WTC11 (cell line): Measurements from ENCODE around the gene GNAZ. TPM values are rescaled to one million over a fixed set of nuclear protein-coding genes. Genes with fewer than 3 reads are reported as not detected.
A peak's percentile ranks its signal among the peaks of the same experiment; 100 is the strongest.

Experiments used
- ATAC-seq: fragments of 200-7000 bp; cut with Tn5 transposase; 2 replicates; pipeline ENCODE4 v1.10.0; 2021; ENCODE audit warnings: mild to moderate bottlenecking, moderate library complexity
- CTCF ChIA-PET: fragments of 300-600 bp; sonication (Branson Sonifier 250); formaldehyde crosslinking; loops from one replicate; lab custom pipeline; 2021; ENCODE audit warnings: antibody characterized with exemption; lab: Charles Lee
- POLR2A ChIA-PET: fragments of 350-600 bp; sonication (Branson Sonifier 250); formaldehyde crosslinking; loops from one replicate; lab custom pipeline; 2021; ENCODE audit warnings: antibody characterized with exemption; lab: Charles Lee
- DNase-seq: peaks from one replicate; pipeline ENCODE4 v3.0.0; 2021; ENCODE audit warnings: low spot score
- H3K27ac Mint-ChIP-seq: 2 replicates; pipeline ENCODE4 v1.8.0; 2021; ENCODE audit warnings: mixed read lengths
- H3K27me3 Mint-ChIP-seq: 2 replicates; pipeline ENCODE4 v1.8.0; 2021; ENCODE audit warnings: low read depth, mild to moderate bottlenecking, moderate library complexity, mixed read lengths
- H3K36me3 Mint-ChIP-seq: 2 replicates; pipeline ENCODE4 v1.8.0; 2021; ENCODE audit warnings: mixed read lengths
- H3K4me1 Mint-ChIP-seq: 2 replicates; pipeline ENCODE4 v1.8.0; 2022; ENCODE audit warnings: mixed read lengths
- H3K4me3 Mint-ChIP-seq: 2 replicates; pipeline ENCODE4 v1.8.0; 2021; ENCODE audit warnings: mild to moderate bottlenecking, moderate library complexity, mixed read lengths
- H3K9me3 Mint-ChIP-seq: 2 replicates; pipeline ENCODE4 v1.8.0; 2021; ENCODE audit warnings: mixed read lengths
- AR ChIP-seq: fragments of 250-450 bp; sonication (Bioruptor Pico); IDR thresholded peaks from 2 replicates; pipeline ENCODE4 v1.9.0; 2021; ENCODE audit warnings: mild to moderate bottlenecking
- EMX1 ChIP-seq: fragments of 250-450 bp; sonication (Bioruptor Pico); IDR thresholded peaks from 2 replicates; pipeline ENCODE4 v1.8.0; 2021; ENCODE audit warnings: mild to moderate bottlenecking
- ERG ChIP-seq: fragments of 250-450 bp; sonication (Bioruptor Pico); IDR thresholded peaks from 2 replicates; pipeline ENCODE4 v1.8.0; 2021; ENCODE audit warnings: mild to moderate bottlenecking
- FOXJ3 ChIP-seq: sonication (generic); formaldehyde crosslinking; IDR thresholded peaks from 2 replicates; pipeline ENCODE4 v1.9.0; 2021; ENCODE audit warnings: missing genetic modification reagents, mild to moderate bottlenecking, borderline replicate concordance
- GABPB1 ChIP-seq: sonication (generic); formaldehyde crosslinking; IDR thresholded peaks from 2 replicates; pipeline ENCODE4 v1.8.1; 2023; ENCODE audit warnings: mild to moderate bottlenecking, missing genetic modification reagents
- IRF2 ChIP-seq: sonication (generic); formaldehyde crosslinking; IDR thresholded peaks from 2 replicates; pipeline ENCODE4 v1.8.0; 2022; ENCODE audit warnings: low read depth, missing genetic modification reagents, borderline replicate concordance
- NFATC4 ChIP-seq: fragments of 250-450 bp; sonication (Bioruptor Pico); IDR thresholded peaks from 2 replicates; pipeline ENCODE4 v1.9.0; 2021; ENCODE audit warnings: mild to moderate bottlenecking
- NR1H2 ChIP-seq: sonication (generic); formaldehyde crosslinking; IDR thresholded peaks from 2 replicates; pipeline ENCODE4 v1.9.0; 2021; ENCODE audit warnings: mild to moderate bottlenecking, moderate library complexity, missing genetic modification reagents
- OVOL2 ChIP-seq: fragments of 250-450 bp; sonication (Bioruptor Pico); IDR thresholded peaks from 2 replicates; pipeline ENCODE4 v1.9.0; 2021; ENCODE audit warnings: mild to moderate bottlenecking, borderline replicate concordance
- PRRX2 ChIP-seq: fragments of 250-450 bp; sonication (Bioruptor Pico); IDR thresholded peaks from 2 replicates; pipeline ENCODE4 v1.8.0; 2021; ENCODE audit warnings: mild to moderate bottlenecking
- SMAD3 ChIP-seq: sonication (generic); formaldehyde crosslinking; IDR thresholded peaks from 2 replicates; pipeline ENCODE4 v1.8.0; 2022; ENCODE audit warnings: missing genetic modification reagents, mild to moderate bottlenecking, borderline replicate concordance
- SOX15 ChIP-seq: fragments of 250-450 bp; sonication (Bioruptor Pico); IDR thresholded peaks from 2 replicates; pipeline ENCODE4 v1.9.0; 2021; ENCODE audit warnings: mild to moderate bottlenecking
- SP1 ChIP-seq: sonication (generic); formaldehyde crosslinking; conservative IDR thresholded peaks from 2 replicates; pipeline ENCODE4 v1.8.1; 2022; ENCODE audit warnings: missing genetic modification reagents
- TEAD4 ChIP-seq: sonication (generic); formaldehyde crosslinking; IDR thresholded peaks from 2 replicates; pipeline ENCODE4 v1.8.0; 2022; ENCODE audit warnings: mild to moderate bottlenecking, missing genetic modification reagents
- USF2 ChIP-seq: sonication (generic); formaldehyde crosslinking; IDR thresholded peaks from 2 replicates; pipeline ENCODE4 v1.8.1; 2023; ENCODE audit warnings: mild to moderate bottlenecking, missing genetic modification reagents, moderate library complexity
- ZNF219 ChIP-seq: sonication (generic); formaldehyde crosslinking; IDR thresholded peaks from 2 replicates; pipeline ENCODE4 v1.8.0; 2023; ENCODE audit warnings: missing genetic modification reagents, mild to moderate bottlenecking, borderline replicate concordance
- ZNF396 ChIP-seq: fragments of 250-450 bp; sonication (Bioruptor Pico); IDR thresholded peaks from 2 replicates; pipeline ENCODE4 v1.8.0; 2021; ENCODE audit warnings: mild to moderate bottlenecking, moderate library complexity, borderline replicate concordance
- ZNF416 ChIP-seq: fragments of 250-450 bp; sonication (Bioruptor Pico); IDR thresholded peaks from 2 replicates; pipeline ENCODE4 v1.9.0; 2021; ENCODE audit warnings: mild to moderate bottlenecking, inconsistent platforms
- ZSCAN18 ChIP-seq: fragments of 250-450 bp; sonication (Bioruptor Pico); IDR thresholded peaks from 2 replicates; pipeline ENCODE4 v2.1.2; 2022; ENCODE audit warnings: mild to moderate bottlenecking, moderate library complexity
- total RNA-seq: library from RNA; stranded (reverse); gene quantifications from 3 replicates; pipeline ENCODE4 v1.2.3, GENCODE V29; 2021
- TF ChIP-seq, protein P1 (sequence below): sonication (generic); formaldehyde crosslinking; IDR thresholded peaks from 2 replicates; pipeline ENCODE4 v1.8.1; 2022; ENCODE audit warnings: mild to moderate bottlenecking, missing genetic modification reagents, moderate library complexity, borderline replicate concordance
- TF ChIP-seq, protein P2 (sequence below): sonication (generic); formaldehyde crosslinking; IDR thresholded peaks from 2 replicates; pipeline ENCODE4 v1.8.0; 2023; ENCODE audit warnings: missing genetic modification reagents
- TF ChIP-seq, protein P3 (sequence below): fragments of 250-450 bp; sonication (Bioruptor Pico); conservative IDR thresholded peaks from 2 replicates; pipeline ENCODE4 v1.9.0; 2021; ENCODE audit warnings: mild to moderate bottlenecking
- TF ChIP-seq, protein P4 (sequence below): sonication (generic); formaldehyde crosslinking; IDR thresholded peaks from 2 replicates; pipeline ENCODE4 v1.8.0; 2022; ENCODE audit warnings: mild to moderate bottlenecking, missing genetic modification reagents

The GNAZ gene
- total RNA-seq, 1 experiment from 2014 or later: 9.9 TPM

GRCh38 chr22:23058481-23059283, 11.6 kb upstream of the GNAZ start:
- no peak for ATAC-seq
- CTCF ChIA-PET: interaction anchor here (1.1 to 1.5 kb wide), 3 partner anchors 11 to 203 kb away, joined by 4 to 10 read pairs (median 5); partner anchors contain the start of gene GNAZ
- no peaks in the 10 kb centered on the region for H3K4me1 Mint-ChIP-seq
- TF ChIP-seq SP1 (CRISPR knock-in tag) (no peak), FOXJ3 (no peak), ZNF396 (no peak), ERG (CRISPR knock-in tag) (no peak), PRRX2 (no peak), TEAD4 (no peak), OVOL2 (no peak), USF2 (CRISPR knock-in tag) (no peak), SMAD3 (CRISPR knock-in tag) (no peak), NR1H2 (CRISPR knock-in tag) (no peak), SOX15 (no peak)
- TF ChIP-seq, protein P1, sequence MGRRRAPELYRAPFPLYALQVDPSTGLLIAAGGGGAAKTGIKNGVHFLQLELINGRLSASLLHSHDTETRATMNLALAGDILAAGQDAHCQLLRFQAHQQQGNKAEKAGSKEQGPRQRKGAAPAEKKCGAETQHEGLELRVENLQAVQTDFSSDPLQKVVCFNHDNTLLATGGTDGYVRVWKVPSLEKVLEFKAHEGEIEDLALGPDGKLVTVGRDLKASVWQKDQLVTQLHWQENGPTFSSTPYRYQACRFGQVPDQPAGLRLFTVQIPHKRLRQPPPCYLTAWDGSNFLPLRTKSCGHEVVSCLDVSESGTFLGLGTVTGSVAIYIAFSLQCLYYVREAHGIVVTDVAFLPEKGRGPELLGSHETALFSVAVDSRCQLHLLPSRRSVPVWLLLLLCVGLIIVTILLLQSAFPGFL (CRISPR knock-in tag): no peak
- TF ChIP-seq, protein P2, sequence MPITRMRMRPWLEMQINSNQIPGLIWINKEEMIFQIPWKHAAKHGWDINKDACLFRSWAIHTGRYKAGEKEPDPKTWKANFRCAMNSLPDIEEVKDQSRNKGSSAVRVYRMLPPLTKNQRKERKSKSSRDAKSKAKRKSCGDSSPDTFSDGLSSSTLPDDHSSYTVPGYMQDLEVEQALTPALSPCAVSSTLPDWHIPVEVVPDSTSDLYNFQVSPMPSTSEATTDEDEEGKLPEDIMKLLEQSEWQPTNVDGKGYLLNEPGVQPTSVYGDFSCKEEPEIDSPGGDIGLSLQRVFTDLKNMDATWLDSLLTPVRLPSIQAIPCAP (CRISPR knock-in tag): no peak
- TF ChIP-seq, protein P3, sequence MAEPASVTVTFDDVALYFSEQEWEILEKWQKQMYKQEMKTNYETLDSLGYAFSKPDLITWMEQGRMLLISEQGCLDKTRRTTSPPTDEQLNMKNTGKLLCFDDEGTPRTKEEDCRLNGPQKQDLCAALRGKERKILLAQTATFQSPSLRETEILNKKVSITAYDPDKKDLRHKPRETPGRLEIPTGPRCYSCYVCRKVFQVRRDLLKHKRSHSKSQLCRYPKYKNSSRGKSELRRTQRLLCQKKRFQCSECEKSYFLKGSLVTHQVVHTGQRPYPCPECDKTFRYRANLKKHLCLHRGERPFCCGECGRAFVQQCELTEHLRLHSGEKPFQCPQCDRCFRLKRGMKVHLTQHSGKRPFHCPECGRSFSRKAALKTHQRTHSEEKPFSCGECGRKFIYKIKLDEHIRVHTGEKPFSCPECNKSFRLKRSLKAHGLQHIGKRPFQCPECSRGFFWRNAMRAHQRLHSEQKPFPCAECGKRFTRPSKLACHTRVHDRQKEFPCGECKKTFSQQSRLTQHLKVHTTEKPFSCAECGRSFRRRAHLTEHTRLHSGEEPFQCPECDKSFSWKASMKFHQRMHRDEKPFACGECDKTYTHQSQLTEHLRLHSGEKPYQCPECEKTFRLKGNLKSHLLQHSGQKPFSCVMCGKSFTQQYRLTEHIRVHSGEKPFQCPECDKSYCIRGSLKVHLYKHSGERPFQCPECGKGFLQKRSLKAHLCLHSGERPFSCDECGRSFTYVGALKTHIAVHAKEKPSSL (CRISPR knock-in tag): no peak
- DNase-seq: peak; percentile 5
- peaks cover 14% of the 10 kb centered on the region for H3K27me3 Mint-ChIP-seq
- no peaks in the 10 kb centered on the region for H3K36me3 Mint-ChIP-seq
- POLR2A ChIA-PET: no interaction called here
- peaks cover 10% of the 10 kb centered on the region for H3K9me3 Mint-ChIP-seq
- no peak overlapping the region for H3K4me3 Mint-ChIP-seq
- H3K27ac Mint-ChIP-seq: no peak overlapping the region

DNA sequence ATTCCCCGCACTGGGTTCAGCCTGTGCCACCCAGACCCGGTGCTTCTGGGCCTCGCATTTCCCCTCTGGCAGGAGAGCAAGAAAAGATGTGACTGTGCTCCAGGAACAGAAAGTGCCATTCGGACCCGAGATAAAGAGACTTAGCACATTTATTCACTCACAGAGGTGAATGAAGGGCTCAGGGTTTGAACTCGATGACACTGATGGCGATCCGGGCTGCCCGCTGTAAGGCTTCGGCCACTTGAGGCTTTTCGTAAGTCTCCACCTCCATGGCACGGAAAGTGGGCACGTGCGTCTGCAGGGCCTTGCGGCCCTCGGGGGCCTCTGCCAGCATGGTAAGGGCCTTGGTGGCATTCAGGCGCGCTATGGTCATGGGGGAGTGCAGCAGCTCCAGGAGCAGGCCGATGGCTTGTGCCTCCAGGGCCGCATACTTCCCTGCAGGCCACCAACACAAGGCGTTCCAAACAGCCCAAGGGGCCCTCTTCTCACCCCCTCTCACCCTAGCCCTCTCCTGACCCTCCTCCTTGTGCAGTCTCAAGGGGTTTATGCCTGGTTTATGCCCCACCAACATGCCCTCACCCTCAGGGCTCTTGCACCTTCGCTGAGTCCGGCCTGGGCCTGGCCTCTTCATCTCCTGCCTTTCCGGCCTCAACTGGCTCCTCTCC, 10.9 kb upstream of the GNAZ start:
- no peaks in the 10 kb centered on the region for H3K36me3 Mint-ChIP-seq
- DNase-seq (peak; percentile 5), ATAC-seq (no peak)
- no peak overlapping the region for H3K4me3 Mint-ChIP-seq
- H3K27me3 Mint-ChIP-seq: peaks cover 14% of the 10 kb centered on the region
- H3K27ac Mint-ChIP-seq: no peak overlapping the region
- ChIA-PET CTCF (no interaction called here), POLR2A (no interaction called here)
- no peaks in the 10 kb centered on the region for H3K4me1 Mint-ChIP-seq
- peaks cover 10% of the 10 kb centered on the region for H3K9me3 Mint-ChIP-seq
- TF ChIP-seq GABPB1 (CRISPR knock-in tag) (no peak), ZNF416 (CRISPR knock-in tag) (no peak), AR (no peak), NFATC4 (no peak), EMX1 (CRISPR knock-in tag) (no peak), ZSCAN18 (CRISPR knock-in tag) (no peak), ZNF219 (CRISPR knock-in tag) (no peak), IRF2 (CRISPR knock-in tag) (no peak)
- TF ChIP-seq, protein P4, sequence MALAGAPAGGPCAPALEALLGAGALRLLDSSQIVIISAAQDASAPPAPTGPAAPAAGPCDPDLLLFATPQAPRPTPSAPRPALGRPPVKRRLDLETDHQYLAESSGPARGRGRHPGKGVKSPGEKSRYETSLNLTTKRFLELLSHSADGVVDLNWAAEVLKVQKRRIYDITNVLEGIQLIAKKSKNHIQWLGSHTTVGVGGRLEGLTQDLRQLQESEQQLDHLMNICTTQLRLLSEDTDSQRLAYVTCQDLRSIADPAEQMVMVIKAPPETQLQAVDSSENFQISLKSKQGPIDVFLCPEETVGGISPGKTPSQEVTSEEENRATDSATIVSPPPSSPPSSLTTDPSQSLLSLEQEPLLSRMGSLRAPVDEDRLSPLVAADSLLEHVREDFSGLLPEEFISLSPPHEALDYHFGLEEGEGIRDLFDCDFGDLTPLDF (CRISPR knock-in tag): no peak
